ENCODE data around the gene KLHL3.

GRCh38 chr5:137595396-137596079 lies 140.4 kb downstream of the KLHL3 start:
- TF ChIP-seq, protein P1, sequence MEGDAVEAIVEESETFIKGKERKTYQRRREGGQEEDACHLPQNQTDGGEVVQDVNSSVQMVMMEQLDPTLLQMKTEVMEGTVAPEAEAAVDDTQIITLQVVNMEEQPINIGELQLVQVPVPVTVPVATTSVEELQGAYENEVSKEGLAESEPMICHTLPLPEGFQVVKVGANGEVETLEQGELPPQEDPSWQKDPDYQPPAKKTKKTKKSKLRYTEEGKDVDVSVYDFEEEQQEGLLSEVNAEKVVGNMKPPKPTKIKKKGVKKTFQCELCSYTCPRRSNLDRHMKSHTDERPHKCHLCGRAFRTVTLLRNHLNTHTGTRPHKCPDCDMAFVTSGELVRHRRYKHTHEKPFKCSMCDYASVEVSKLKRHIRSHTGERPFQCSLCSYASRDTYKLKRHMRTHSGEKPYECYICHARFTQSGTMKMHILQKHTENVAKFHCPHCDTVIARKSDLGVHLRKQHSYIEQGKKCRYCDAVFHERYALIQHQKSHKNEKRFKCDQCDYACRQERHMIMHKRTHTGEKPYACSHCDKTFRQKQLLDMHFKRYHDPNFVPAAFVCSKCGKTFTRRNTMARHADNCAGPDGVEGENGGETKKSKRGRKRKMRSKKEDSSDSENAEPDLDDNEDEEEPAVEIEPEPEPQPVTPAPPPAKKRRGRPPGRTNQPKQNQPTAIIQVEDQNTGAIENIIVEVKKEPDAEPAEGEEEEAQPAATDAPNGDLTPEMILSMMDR (IDR thresholded peaks at IDR 0.05): no peak
- no peak for TF ChIP-seq POLR2A (IDR thresholded peaks at IDR 0.05)
